Fibroblast of skin of left quadriceps (primary cell): Measurements from ENCODE around the gene EML1.
"Not testable (repeated sequence)": the region's sequence is repeated elsewhere in the genome, so short reads cannot be mapped to it uniquely, and the experiment has no call there.

Experiments
- DNase-seq, 2 experiments: peaks; one replicate each; pipeline ENCODE4 v3.0.0-alpha.2; 2013; ENCODE audit warnings: low read depth in 2 of 2

The EML1 gene

DNA sequence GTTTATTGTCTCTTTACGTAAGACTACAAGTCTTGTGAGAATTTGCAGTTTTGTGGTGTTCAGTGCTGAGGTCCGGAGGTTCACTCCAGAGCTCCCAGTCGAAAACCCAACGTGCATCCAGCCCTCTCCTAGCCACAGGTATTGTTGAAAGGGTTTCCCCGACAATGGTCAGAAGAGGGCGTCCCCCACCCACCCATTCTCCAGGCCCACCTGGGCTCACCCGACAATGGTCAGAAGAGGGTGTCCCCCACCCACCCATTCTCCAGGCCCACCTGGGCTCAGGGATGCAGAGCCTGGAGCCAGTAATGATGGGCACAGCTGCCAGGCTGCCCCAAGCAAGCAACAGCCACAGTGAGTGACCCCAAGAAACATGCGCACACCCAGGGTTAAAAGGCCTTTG is 145.2 kb downstream of the EML1 start:
- DNase-seq = no peak

DNA sequence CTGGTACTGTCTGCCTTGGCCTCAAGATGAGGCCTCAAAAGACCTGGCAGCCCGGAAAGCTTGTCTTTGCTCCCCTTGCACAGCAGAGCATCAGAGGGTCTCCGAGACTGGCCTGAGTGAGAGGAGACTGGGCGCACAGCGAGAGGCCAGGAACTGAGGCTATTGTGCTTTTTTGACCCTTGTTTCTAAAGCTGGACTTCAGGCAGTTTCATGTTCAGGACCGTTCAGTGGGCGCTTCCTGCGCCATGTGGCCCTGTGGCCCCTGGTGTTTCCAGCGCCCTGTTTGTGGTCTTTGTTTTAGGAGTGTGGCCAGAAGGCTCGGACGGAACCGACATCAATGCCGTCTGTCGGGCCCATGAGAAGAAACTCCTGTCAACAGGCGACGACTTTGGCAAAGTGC is 145.7 kb downstream of the EML1 start:
- DNase-seq = no peak

DNA sequence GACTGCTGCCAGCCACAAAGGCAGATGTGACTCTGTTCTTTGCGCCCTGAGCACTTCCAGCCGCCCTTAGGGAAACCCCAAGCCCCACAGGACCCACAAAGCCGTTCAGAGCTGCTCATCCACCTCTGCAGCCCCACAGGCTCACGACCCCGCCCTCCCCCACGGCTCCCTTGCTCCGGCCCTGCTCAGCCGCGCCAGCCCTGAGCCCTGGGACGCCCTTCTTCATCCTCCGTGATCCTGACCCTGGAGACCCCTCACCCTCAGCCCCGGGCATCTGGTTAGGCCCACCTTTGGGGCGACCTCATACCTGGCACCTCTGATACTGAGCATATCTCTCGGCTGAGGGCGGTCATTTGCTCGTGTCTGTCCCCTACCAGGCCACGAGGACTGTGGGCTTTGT is 146.2 kb downstream of the EML1 start:
- no peak for DNase-seq

DNA sequence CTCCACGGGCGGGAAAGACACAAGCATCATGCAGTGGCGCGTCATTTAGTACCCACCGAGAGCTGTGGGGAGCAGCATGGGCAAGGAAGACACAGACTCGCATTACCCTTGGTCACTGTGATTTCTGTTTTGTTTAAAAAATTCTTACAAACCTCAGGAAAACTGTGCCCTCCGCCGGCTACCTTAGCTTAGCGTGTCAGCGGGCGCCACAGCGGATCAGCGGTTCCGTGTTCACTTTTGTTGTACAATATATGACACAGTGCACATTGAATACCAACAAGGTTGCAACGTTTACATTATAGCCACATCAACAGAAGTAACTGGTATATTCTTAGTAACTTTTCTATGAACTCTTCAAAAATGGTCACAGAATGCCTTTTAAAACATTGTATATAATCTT is 146.9 kb downstream of the EML1 start:
- DNase-seq = no peak

DNA sequence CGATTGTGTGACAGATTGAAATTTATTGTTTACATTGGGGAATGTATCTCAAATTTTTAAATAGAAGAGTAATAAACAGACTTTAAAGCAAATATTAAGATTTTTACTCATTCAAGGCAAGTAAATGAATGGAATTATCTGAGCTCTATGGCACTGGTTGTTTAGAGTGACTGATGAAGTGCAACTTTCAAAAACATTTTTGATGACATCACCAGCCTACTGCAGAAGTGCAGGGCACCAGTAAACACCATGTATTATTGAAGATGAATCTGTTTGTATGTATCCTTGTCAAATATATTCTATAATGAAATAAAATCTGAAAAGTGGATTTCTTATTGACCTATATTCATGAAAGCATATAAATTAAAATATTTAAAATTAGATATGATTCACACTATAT is 148.0 kb downstream of the EML1 start:
- no peak for DNase-seq

DNA sequence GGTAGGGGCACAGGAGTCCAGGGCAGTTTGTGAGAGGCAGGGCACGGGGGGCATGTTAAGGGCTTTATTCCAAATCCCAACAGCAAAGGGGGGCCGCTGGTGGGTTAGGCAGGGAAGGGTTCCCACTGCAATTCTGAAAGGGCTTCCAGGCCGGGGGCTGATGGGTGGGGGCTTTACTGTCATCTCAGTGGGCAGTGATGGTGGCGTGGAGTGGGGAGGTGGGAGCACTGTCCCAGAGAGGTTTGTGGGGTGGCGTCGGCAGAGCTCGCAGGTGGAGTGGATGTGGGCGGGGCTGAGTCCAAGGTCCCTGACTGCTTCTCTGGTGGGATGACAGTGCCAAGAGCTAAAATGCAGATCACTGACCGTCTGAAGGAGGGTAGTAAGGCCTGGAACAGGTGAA is 150.4 kb downstream of the EML1 start:
- DNase-seq = no peak

DNA sequence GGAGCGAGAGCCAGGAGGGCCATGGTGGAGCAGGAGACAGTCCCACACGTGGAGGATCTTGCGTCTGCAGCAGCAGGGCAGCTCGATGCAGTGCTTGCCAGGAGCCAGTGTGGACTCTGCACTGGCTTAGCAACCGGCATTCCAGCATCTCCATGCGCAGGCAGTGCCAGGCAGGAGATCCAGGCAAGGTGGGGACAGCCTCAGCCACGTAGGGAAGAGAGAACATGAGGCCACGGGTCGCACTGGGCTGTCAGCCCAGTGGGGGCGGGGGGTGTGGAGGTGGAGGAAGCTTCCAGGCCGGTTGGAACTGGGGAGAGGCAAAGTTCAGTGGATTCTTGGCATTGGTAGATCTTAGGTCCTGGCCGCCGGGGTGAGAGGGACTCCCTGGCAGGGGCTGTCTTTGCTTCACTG is 151.0 kb downstream of the EML1 start:
- DNase-seq = no peak

DNA sequence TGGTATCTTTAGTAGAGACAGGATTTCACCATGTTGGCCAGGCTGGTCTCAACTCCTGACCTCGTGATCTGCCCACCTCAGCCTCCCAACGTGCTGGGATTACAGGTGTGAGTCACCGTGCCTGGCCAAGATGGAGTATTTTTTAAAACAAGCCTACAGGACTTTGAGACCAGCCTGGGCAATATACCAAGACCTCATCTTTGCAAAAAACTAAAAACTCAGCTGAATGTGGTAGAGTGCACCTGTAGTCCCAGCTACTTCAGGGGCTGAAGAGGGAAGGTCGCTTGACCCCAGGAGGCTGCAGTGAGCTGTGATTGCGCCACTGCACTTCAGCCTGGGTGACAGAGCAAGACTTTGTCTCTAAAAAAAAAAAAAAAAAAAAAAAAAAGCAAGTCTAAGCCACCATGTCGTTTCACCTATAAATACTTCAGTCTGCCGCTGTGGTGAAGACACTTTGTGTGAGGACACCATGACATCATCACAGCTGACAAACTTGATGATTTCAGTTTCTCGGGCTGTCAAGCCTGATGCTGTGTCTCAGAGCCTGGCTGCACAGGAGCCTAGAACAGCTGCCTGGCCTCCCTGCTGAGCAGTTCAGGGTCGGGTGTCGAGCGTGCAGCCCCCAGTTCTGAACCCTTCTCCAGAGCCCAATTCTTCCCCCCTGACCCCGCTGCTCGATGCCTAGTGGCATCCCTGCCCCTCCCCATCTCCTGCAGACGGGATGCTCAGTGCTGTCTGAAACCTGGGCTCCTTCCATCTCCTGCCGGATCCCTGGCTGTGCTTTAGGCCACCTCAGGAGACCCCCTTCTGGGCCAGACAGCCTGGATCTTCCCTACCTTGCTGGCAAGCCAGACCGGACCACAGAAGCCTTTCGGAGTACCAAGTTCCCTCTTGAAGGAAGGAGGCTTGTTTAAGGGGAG is 152.8 kb downstream of the EML1 start:
- DNase-seq = no peak

DNA sequence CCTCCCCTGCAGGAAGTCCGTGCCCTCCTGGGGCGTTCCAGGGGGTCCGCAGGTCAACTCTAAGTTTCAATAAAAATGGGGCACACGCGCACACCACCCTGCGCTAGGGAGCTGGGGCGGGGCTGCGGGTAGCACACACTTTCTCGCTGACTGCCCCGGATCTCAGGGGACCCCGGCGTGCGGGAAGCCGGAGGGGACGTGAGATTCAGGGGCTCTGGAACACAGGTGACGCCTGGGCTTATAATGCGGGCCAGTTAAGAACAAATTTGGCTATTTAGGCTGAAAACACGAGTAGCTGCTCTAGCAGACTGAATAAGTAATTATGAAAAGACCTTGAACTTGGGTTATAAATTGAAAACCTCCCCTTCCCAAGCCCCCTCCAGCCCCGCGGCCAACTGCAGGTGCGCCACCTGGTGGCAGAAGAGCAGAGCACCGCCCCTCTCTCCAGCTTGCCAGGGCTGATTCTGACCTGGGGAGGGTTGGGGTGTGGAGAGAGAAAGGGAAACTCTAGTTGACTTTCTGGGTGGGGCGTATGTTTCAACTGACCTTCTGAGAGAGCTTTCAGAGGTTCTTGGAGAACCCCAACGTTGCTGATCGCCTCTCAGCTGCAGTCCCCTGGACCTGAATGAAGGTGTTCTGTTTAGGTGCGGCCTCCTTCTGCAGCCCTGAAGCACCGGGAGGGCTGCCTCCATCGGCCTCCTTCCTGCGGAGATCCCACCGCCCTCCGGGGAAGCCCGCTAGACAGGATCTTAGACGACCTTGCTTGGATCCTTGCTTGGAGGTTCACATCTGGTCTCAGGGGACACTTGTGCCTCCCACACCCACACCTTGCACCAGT is 153.7 kb downstream of the EML1 start:
- DNase-seq = no peak

DNA sequence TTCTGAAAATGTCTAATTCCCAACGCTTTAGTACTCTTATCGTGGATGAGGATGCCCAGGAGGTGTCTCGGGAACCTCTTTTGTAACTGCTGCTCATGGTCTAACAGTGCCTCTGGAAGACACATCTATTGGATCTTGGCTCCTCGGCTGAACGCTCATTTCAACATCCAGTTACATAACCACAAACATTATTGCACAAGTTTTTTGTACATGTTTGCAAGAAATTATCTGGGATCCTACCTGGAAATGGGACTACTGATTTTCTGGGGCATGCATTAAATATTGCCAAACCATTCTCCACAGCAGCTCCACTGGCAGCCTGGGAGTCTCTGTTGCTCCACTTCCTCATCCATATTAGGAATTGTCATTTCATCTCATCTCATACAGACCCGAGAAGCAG is 154.5 kb downstream of the EML1 start:
- DNase-seq = no peak

DNA sequence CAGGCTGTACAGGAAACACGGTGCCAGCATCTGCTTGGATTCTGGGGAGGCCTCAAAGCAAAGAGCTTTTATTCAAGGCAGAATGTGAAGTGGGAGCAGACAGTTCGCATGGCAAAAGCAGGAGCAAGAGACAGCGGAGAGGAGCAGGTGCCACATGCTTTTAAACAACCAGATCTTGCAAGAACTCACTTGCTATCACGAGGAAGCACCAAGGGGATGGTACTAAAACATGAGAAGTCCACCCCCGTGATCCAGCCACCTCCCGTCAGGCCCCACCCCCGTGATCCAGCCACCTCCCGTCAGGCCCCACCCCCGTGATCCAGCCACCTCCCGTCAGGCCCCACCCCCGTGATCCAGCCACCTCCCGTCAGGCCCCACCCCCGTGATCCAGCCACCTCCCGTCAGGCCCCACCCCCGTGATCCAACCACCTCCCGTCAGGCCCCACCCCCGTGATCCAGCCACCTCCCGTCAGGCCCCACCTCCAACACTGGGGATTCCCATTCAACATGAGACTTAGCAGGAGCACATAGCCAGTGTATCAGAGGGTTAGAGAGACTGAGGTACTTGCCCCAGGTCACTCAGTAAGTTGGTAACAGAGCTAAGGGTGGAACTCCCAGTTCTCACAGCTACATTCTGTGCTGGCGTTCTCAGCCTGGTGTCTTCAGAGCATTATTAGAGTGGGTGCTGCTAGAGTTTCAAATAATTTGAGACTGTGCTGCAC is 156.0 kb downstream of the EML1 start:
- DNase-seq = not testable (repeated sequence)

DNA sequence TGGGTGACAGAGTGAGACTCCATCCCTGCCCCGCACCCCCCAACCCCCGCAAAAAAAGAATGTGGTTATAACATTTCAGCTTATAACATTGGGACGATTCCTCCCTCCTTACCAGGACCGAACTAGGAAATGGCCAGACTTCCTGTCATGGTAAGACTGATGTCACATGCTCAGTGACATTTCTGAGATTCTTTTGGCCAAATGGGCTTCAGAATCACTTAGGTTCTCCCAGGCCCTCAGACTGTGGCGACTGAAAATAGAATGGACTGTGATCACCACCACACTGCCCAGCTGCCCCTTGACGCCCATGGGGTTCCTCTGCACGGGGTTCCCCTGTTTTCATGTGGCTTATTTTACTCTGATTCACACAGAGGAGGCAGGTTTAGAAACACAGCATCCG is 157.0 kb downstream of the EML1 start:
- no peak for DNase-seq

DNA sequence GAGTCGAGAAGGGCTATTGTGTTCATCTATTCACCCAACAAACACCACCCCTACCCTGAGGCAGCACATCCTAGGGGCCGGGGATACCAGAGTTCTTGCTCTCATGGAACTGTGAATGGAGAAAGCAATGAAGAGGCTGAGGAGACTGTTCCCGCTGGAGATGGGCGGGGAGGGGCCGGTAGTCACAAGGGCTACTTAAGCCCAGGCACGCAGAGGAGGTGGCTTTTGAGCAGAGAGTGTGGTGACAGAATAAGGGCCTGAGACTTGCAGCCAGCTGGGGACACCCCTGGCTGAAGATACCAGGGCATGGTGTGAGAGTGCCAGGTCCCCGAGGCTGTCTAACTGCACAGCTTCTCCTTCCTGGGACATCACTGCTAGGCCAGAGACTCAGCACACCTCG is 157.9 kb downstream of the EML1 start:
- DNase-seq = no peak

DNA sequence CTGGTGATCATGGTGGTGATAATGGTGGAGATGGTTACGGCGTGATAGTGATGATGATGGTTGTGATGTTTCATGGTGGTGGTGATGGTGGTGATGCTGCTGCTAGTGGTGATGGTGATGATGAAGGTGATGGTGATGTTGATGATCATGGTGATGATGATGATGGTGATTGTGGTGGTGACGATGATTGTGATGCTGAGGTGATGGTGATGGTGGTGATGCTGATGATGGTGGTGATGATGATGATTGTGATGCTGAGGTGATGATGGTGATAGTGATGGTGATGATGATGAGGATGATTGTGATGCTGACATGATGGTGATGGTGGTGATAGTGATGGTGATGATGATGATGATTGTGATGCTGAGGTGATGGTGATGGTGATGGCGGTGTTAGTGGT is 158.8 kb downstream of the EML1 start:
- DNase-seq = no peak

DNA sequence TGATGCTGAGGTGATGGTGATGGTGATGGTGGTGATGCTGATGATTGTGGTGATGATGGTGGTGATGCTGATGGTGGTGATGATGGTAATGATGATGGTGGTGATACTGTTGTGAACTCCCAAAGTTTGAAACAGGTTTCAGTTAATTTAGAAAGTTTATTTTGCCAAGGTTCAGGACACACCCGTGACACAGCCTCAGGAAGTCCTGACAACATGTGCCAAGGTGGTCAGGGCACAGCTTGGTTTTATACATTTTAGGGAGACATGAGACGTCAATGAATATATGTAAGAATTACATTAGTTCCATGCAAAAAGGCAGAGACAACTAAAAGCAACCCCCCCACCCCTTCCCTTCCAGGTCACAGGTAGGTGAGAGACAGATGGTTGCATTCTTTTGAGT is 159.2 kb downstream of the EML1 start:
- DNase-seq = no peak

DNA sequence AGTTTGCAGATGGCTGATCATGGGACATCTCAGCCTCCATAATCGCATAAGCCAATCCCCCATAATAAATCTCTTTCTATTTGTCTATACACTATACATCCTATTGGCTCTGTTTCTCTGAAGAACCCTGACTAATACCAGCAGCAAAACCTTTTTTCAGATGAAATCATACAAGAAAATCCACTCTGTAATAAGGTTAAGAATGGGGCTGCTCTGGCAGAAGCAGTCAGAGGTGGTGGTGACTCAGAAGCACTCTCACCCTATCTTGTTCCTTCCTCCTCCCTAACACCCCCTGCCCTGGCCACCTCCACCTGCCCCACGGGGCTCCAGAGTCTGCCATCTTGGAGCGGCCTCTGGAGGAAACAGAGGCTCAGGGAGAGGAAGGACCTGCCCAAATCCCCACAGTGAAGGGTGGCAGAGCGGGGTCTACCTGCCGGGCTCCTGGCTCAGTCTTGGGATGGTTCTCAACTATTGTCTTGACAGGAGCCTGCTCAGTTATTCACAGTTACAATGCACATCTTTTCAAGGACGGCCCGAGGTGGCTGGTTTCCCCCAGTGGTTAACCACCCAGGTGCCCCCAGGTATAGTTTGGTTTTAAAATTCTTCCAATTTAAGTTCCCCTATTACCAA is 162.7 kb downstream of the EML1 start:
- DNase-seq = no peak

DNA sequence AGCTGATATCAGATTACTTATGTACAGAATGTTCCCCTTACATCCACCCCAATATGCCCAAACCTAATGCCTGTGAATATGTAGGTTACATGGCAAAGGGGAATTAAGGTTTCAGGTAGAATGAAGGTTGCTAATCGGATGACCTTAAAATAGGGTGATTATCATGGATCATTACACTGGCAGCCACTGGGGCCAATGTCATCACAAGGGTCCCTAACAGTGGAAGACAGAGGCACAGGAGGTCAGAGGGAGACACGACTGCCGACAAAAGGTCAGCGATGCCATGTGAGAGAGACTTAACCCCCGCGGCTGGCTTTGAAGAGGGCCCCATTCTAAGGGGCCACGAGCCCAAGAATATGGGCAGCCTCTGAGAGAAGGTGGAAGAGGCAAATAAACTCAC is 165.2 kb downstream of the EML1 start:
- DNase-seq = no peak

DNA sequence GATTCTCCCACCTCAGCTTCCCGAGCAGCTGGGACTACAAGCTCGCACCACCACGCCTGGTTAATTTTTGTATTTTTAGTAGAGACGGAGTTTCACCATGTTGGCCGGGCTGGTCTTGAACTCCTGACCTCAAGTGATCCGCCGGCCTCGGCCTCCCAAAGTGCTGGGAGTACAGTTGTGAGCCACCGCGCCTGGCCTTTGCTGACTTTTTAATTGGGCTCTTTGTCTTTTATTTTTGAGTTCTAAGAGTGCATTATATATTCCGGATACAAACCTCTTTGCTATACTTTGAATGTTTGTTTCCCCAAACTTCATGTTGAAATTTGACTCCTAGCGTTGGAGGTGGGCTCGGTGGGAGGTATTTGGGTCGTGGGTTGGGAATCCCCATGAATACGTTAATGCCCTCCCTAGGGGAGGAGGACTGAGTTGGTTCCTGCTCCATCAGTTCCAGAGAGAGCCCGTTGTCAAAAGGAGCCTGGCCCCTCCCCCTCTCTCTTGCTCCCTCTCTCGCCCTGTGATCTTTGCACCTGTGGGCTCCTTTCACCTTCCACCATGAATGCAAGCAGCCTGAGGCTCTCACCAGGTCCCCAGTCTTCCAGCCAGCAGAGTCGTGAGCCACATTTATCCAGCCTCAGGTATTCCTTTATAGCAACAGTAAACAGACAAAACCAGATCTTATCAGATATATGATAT is 168.8 kb downstream of the EML1 start:
- DNase-seq = no peak

DNA sequence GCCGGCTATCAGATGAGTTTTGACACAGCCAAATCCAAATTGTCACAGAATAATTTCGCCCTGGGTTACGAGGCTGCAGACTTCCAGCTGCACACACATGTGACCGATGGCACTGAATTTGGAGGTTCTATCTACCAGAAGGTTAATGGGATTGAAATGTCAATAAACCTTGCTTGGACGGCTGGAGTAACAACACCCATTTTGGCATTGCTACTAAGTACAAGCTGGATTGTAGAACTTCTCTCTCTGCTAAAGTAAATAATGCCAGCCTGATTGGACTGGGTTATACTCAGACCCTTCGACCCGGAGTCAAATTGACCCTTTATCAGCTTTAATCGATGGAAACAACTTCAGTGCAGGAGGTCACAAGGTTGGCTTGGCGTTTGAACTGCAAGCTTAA is 171.8 kb downstream of the EML1 start:
- no peak for DNase-seq

DNA sequence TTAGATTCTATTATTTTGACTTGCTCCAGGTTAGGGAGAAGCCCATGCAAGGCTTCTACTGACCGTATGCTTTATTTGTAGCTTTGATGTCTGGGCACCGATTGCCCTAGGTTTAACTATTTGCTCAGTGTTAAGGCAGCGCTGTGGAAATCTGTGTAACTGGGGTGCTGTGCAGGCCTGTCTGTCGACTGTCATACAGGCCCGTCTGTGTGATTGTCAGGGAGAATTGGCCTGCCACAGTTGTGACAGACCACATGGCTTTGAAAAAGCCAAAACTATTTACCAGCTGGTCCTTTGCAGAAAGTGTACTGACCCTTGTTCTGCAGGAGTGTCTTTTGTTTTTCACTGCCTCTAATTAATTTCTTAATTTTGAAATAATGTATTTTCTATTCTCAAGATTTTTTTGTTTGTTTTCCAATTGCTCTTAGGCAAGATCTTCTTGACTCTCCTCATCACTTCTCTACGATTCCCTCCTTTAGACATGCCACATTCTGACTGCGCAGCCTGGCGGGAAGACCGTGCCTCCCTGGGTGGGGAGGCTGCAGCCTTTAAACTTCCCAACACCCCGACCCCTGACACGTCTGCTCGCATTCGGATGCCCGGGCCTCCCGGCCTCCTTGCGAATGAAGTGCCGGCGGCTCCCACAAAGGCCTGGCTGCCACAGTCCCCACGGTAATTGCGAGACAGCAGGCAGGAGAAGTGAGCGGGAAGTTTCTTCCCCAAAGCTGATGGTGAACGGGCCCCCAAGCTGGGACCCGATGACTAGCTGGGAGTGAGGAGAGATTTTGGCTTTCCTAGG is 173.0 kb downstream of the EML1 start:
- no peak for DNase-seq
